Lower leg skin (tissue), 3 donors: ENCODE results near the gene NEO1.

Experiments
- CTCF ChIP-seq, 3 donors: fragments of 450-650 bp; IDR thresholded peaks; one replicate each; pipeline ENCODE4 v1.5.1; 2016; ENCODE audit warnings: antibody characterized with exemption in 3 of 3, mild to moderate bottlenecking in 3 of 3, moderate library complexity in 2 of 3
- POLR2A ChIP-seq, 2 donors: fragments of 450-650 bp; IDR thresholded peaks; one replicate each; pipeline ENCODE4 v1.6.1; 2016 to 2017; ENCODE audit warnings: antibody characterized with exemption in 2 of 2, mild to moderate bottlenecking in 1 of 2, moderate library complexity in 1 of 2

GRCh38 chr15:73048624-73049295 is 3.5 kb upstream of the NEO1 start:
- TF ChIP-seq CTCF (IDR thresholded peaks at IDR 0.05) (no peak), POLR2A (IDR thresholded peaks at IDR 0.05) (no peak)
